IgD-negative memory B cell (primary cell): ENCODE results near the gene COG1. TPM values are rescaled to one million over a fixed set of nuclear protein-coding genes. Genes with fewer than 3 reads are reported as not detected.

Experiments
- H3K27ac Mint-ChIP-seq, 3 donors: one replicate each; pipeline ENCODE4 v1.8.0; 2020 to 2022; ENCODE audit warnings: mild to moderate bottlenecking in 3 of 3, mixed read lengths in 3 of 3, moderate library complexity in 1 of 3
- H3K27me3 Mint-ChIP-seq: one replicate; pipeline ENCODE4 v1.8.0; 2021; ENCODE audit warnings: mixed read lengths
- H3K36me3 Mint-ChIP-seq: one replicate; pipeline ENCODE4 v1.8.0; 2020; ENCODE audit warnings: mild to moderate bottlenecking, mixed read lengths
- H3K4me1 Mint-ChIP-seq, 3 donors: one replicate each; pipeline ENCODE4 v1.8.0; 2020 to 2022; ENCODE audit warnings: mixed read lengths in 3 of 3, mild to moderate bottlenecking in 1 of 3
- H3K4me3 Mint-ChIP-seq, 4 donors: one replicate each; pipeline ENCODE4 v1.8.0; 2020 to 2022; ENCODE audit warnings: mild to moderate bottlenecking in 4 of 4, mixed read lengths in 4 of 4, moderate library complexity in 3 of 4
- H3K9me3 Mint-ChIP-seq, 3 donors: one replicate each; pipeline ENCODE4 v1.8.0; 2020 to 2021; ENCODE audit warnings: mixed read lengths in 3 of 3, mild to moderate bottlenecking in 1 of 3
- polyA plus RNA-seq: library from polyadenylated mRNA; unstranded; fragments of 300-500 nt; fragmentation: Illumina TruSeq; gene quantifications from one replicate; pipeline ENCODE4 v1.2.3, GENCODE V29; 2021

Gene COG1
- polyA plus RNA-seq, 1 donor from 2014 or later: 24.3 TPM

DNA sequence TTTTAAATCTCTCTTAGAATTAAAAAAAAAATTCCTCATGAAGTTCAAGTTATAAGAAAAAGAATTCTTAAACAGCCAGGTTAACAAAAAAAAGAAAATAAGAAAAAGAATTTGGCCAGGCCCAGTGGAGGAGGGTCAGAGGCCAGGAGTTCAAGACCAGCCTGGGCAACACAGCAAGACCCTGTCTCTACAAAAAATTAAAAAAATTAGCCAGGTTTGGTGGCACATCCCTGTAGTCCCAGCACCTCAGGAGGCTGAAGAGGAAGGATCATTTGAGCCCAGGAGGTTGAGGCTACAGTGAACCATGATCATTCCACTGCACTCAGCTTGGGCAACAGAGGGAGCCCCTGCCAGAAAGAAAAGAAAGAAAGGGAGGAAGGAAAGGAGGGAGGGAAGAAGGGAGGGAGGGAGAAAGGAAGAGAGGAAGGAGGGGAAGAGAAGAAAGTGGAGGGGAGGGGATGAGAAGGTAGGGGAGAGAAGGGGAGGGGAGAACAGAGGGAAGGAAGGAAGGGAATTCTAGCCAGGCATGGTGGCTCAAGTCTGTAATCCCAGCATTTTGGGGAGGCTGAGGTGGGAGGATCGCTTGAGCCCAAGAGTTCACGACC is 30.9 kb downstream of the COG1 start:
- peak overlapping the region in 1 of 3 donors; percentile 39 for H3K27ac Mint-ChIP-seq
- no peaks in the 10 kb centered on the region for H3K9me3 Mint-ChIP-seq
- H3K4me1 Mint-ChIP-seq: peaks cover 15 to 26% (median 23%) of the 10 kb centered on the region in 3 donors
- H3K4me3 Mint-ChIP-seq: no peak overlapping the region
- no peaks in the 10 kb centered on the region for H3K36me3 Mint-ChIP-seq
- no peaks in the 10 kb centered on the region for H3K27me3 Mint-ChIP-seq

- Mint-ChIP-seq H3K36me3 (no peaks in the 10 kb centered on the region), H3K27ac (no peak overlapping the region), H3K4me1 (peaks cover 20 to 30% (median 28%) of the 10 kb centered on the region in 3 donors), H3K9me3 (no peaks in the 10 kb centered on the region), H3K4me3 (no peak overlapping the region), H3K27me3 (no peaks in the 10 kb centered on the region)
Measured at GRCh38 chr17:73224237-73224636, 31.4 kb downstream of the COG1 start.

GRCh38 chr17:73224663-73225305 is 31.9 kb downstream of the COG1 start:
- H3K9me3 Mint-ChIP-seq: no peaks in the 10 kb centered on the region
- H3K27me3 Mint-ChIP-seq: no peaks in the 10 kb centered on the region
- H3K36me3 Mint-ChIP-seq: no peaks in the 10 kb centered on the region
- H3K4me1 Mint-ChIP-seq: peaks cover 22 to 32% (median 30%) of the 10 kb centered on the region in 3 donors
- H3K27ac Mint-ChIP-seq: no peak overlapping the region
- no peak overlapping the region for H3K4me3 Mint-ChIP-seq

- peaks cover 22 to 46% (median 40%) of the 10 kb centered on the region in 3 donors for H3K4me1 Mint-ChIP-seq
- peak overlapping the region in 1 of 4 donors; percentile 70 for H3K4me3 Mint-ChIP-seq
- H3K27ac Mint-ChIP-seq: no peak overlapping the region
- no peaks in the 10 kb centered on the region for H3K9me3 Mint-ChIP-seq
- H3K27me3 Mint-ChIP-seq: no peaks in the 10 kb centered on the region
- no peaks in the 10 kb centered on the region for H3K36me3 Mint-ChIP-seq
Measured at GRCh38 chr17:73226556-73227172, 33.8 kb downstream of the COG1 start.

DNA sequence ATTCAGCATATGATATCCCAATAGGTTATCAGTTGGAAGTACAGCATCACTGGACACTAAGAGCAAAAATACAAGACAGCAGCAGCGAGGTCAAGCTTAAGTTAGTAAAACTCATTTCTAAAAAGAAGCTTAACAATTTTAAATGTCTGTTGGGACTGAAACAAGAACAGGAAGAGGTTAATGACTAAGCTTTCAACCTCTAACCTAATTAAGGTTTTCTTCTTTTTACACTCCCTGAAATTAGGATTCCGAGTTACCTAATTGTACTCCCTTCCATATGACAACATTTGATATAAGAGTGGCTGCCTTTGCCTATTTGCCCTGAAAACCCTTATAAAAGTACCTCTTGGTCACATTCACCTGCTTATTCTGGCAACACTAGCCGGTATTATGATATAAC is 34.5 kb downstream of the COG1 start:
- Mint-ChIP-seq H3K9me3 (no peaks in the 10 kb centered on the region), H3K4me1 (peaks cover 24 to 46% (median 45%) of the 10 kb centered on the region in 3 donors), H3K36me3 (no peaks in the 10 kb centered on the region), H3K4me3 (peak overlapping the region in 2 of 4 donors; percentile 34 to 70), H3K27ac (peak overlapping the region in 1 of 3 donors; percentile 22), H3K27me3 (no peaks in the 10 kb centered on the region)

DNA sequence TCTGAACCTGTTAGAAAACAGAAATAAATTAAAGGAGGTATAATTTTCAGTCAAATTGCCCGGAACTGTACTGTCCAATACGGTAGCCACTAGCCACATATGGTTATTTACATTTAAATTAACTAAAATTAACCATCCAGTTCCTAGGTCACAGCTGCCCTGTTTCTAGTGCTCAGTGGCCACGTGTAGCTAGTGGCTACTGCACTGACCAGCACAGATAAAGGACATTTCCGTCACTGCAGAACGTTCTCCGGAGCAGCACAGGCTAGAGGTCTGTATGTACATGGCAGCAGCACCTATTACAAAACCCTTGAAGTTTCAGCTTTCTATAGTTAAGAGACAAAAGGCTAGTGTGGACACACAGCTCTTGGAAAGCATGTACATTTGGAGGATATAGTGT is 35.1 kb downstream of the COG1 start:
- Mint-ChIP-seq H3K9me3 (no peaks in the 10 kb centered on the region), H3K27me3 (no peaks in the 10 kb centered on the region), H3K36me3 (no peaks in the 10 kb centered on the region), H3K4me1 (peaks cover 24 to 48% (median 46%) of the 10 kb centered on the region in 3 donors), H3K27ac (peak overlapping the region in 1 of 3 donors; percentile 2), H3K4me3 (peak overlapping the region in 2 of 4 donors; percentile 34 to 70)

DNA sequence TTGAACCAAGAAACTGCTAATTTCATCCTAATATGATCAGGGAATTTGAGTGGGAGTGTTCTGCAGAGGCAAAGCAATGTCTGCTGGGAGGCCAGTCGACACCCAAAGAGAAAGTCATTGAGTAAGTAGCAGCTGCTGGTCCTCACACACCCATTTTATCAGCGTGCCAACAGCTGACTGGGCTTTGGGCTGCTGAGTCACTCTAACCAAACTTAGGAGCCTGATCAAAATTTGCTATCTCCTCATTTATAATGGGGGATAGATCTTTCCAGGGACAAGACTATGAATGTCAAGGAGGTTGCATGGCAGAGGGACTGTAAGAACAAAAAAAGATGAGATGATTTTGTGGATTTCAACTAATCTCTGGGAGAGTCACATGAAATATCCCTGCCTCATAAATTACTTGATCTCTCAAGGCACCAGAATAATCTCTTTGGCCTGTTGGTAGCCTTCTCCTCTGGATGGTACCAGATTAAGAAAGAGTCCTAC is 35.9 kb downstream of the COG1 start:
- Mint-ChIP-seq H3K27me3 (no peaks in the 10 kb centered on the region), H3K9me3 (no peaks in the 10 kb centered on the region), H3K4me1 (peaks cover 30 to 52% (median 52%) of the 10 kb centered on the region in 3 donors), H3K36me3 (peaks cover 2% of the 10 kb centered on the region), H3K4me3 (peak overlapping the region; percentile 10 to 70 (median 24)), H3K27ac (peak overlapping the region in 2 of 3 donors; percentile 2 to 6)

GRCh38 chr17:73230088-73230487 is 37.2 kb downstream of the COG1 start:
- H3K36me3 Mint-ChIP-seq: peaks cover 2% of the 10 kb centered on the region

GRCh38 chr17:73231395-73231794 is 38.5 kb downstream of the COG1 start:
- Mint-ChIP-seq H3K9me3 (no peaks in the 10 kb centered on the region), H3K36me3 (peaks cover 5% of the 10 kb centered on the region), H3K4me3 (peak overlapping the region; percentile 94 to 99 (median 98)), H3K27ac (peak overlapping the region; percentile 78 to 98 (median 91)), H3K4me1 (peaks cover 34 to 58% (median 51%) of the 10 kb centered on the region in 3 donors), H3K27me3 (no peaks in the 10 kb centered on the region)

More at GRCh38 chr17:73230088-73230487, 37.2 kb downstream of the COG1 start:
- H3K4me3 Mint-ChIP-seq: peak overlapping the region; percentile 3 to 99 (median 58)
- H3K9me3 Mint-ChIP-seq: no peaks in the 10 kb centered on the region
- H3K27ac Mint-ChIP-seq: peak overlapping the region in 1 of 3 donors; percentile 59
- peaks cover 30 to 52% (median 49%) of the 10 kb centered on the region in 3 donors for H3K4me1 Mint-ChIP-seq
- H3K27me3 Mint-ChIP-seq: no peaks in the 10 kb centered on the region

DNA sequence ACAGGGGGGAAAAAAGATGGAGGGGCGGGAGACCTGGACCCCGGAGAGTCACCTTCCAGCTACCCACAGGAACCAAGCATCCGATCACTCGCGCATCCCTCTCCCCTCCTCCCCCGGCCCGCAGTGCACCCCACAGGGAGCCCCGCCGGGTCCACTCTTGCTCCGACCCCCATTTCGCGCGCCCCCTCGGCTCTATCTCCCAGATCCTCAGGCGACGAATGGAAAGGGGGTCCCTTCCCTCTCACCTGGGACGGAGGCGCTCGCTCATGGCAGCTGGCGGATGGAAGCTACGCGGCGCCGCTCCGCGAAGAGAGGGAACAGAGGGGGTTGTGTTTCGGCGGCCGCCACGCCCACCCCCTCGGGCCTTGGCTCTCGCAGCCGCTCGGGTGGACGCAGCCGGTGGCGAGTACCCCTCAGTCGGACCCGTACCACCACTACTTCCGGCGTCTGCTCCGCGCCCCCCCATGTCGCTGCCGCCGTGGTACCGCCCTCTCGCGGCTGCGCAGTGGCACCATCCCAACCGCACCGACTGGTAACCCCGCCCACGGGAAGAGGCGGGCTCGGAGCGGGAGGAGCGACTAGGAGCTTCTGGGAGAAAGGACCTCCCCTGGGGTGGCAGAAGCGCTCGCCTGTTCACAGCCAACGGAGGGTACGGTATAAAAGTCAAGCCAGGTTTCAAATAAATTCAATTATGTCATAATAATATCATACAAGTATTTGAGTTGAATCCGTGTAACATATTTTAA is 39.2 kb downstream of the COG1 start:
- Mint-ChIP-seq H3K27me3 (no peaks in the 10 kb centered on the region), H3K4me1 (peaks cover 37 to 52% (median 48%) of the 10 kb centered on the region in 3 donors), H3K36me3 (peaks cover 9% of the 10 kb centered on the region), H3K27ac (peak overlapping the region; percentile 78 to 98 (median 98)), H3K4me3 (peak overlapping the region; percentile 94 to 99 (median 98)), H3K9me3 (no peaks in the 10 kb centered on the region)

DNA sequence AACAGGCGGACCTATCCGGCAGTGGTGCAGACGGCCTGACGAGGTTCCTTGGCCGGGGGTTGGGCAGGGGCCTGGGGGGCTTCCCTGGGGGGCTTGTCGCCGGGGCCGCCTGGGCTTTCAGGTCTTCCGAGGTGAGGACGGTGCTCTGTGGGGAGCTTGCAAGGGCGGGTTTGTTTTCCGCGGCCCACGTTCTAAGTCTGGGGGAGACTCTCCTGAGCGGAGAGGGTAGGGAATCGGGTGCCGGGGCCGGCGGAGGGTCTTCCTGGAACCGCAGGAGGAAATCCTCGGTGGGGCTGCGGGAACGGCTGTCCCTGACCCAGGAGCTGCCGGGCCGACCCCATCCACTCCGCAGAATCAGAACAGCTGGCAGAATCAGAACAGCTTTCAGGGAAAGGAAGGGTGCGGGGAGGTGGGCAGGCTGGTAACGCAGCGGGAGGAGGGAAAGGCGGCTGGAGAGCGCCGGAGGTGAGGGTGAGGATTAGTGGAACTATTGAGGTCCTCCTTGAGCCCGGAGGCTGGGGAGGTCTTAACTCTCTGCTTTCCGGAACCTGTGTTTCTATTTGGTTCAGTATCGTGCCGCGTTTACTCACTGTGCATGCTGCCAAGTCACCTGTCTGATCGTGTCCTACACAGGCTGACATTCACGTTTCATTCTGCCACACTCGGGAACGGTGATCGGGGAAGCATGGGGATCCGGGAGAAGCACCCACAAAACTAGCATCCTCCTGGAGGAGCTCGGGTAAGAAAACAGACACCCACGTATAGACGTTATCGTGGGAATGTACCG is 39.9 kb downstream of the COG1 start:
- peaks cover 10% of the 10 kb centered on the region for H3K36me3 Mint-ChIP-seq
- H3K27me3 Mint-ChIP-seq: no peaks in the 10 kb centered on the region
- H3K27ac Mint-ChIP-seq: peak overlapping the region; percentile 78 to 98 (median 98)
- H3K4me1 Mint-ChIP-seq: peaks cover 35 to 50% (median 45%) of the 10 kb centered on the region in 3 donors
- no peaks in the 10 kb centered on the region for H3K9me3 Mint-ChIP-seq
- H3K4me3 Mint-ChIP-seq: peak overlapping the region; percentile 94 to 99 (median 98)

- Mint-ChIP-seq H3K9me3 (no peaks in the 10 kb centered on the region), H3K4me1 (peaks cover 28 to 42% (median 39%) of the 10 kb centered on the region in 3 donors), H3K27me3 (no peaks in the 10 kb centered on the region), H3K4me3 (peak overlapping the region in 2 of 4 donors; percentile 71 to 99), H3K27ac (no peak overlapping the region), H3K36me3 (peaks cover 11% of the 10 kb centered on the region)
Measured at GRCh38 chr17:73234736-73235135, 41.9 kb downstream of the COG1 start.

DNA sequence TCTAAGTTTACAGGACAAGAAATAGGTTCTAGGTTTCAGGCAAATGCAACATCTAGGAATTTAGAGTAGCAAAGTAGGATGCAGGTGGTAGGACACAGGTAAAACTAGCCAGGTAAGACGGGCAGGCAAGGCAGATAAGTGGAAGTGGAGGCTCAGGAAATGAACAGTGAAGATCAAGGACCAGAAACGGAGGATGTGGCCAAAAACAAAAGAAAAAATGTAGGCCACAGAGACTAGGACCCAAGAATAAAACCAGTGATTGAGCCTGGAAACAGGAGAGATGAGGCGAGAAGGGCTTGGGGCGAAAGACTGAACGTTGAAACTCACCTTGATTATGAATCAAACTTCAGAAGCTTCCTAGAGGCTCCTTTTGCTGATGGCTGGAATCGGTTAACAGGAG is 44.9 kb downstream of the COG1 start:
- Mint-ChIP-seq H3K36me3 (peaks cover 14% of the 10 kb centered on the region), H3K9me3 (no peaks in the 10 kb centered on the region), H3K4me1 (peaks cover 26 to 32% (median 28%) of the 10 kb centered on the region in 3 donors), H3K27me3 (no peaks in the 10 kb centered on the region), H3K4me3 (peak overlapping the region in 2 of 4 donors; percentile 25 to 42), H3K27ac (peak overlapping the region in 1 of 3 donors; percentile 42)

GRCh38 chr17:73240561-73240960 is 47.7 kb downstream of the COG1 start:
- Mint-ChIP-seq H3K4me3 (no peak overlapping the region), H3K27ac (no peak overlapping the region), H3K4me1 (peaks cover 15 to 26% (median 24%) of the 10 kb centered on the region in 3 donors), H3K36me3 (peaks cover 10% of the 10 kb centered on the region), H3K27me3 (no peaks in the 10 kb centered on the region), H3K9me3 (no peaks in the 10 kb centered on the region)
